HG03354 (cell line): ENCODE results near the gene TLX1.

Source experiments
- ATAC-seq: cut with Tn5 transposase; IDR thresholded peaks from one replicate; pipeline ENCODE4 v1.9.1; 2021; ENCODE audit warnings: mild to moderate bottlenecking; ENCODE audit not compliant: unreplicated experiment, poor library complexity, severe bottlenecking

Gene TLX1

DNA sequence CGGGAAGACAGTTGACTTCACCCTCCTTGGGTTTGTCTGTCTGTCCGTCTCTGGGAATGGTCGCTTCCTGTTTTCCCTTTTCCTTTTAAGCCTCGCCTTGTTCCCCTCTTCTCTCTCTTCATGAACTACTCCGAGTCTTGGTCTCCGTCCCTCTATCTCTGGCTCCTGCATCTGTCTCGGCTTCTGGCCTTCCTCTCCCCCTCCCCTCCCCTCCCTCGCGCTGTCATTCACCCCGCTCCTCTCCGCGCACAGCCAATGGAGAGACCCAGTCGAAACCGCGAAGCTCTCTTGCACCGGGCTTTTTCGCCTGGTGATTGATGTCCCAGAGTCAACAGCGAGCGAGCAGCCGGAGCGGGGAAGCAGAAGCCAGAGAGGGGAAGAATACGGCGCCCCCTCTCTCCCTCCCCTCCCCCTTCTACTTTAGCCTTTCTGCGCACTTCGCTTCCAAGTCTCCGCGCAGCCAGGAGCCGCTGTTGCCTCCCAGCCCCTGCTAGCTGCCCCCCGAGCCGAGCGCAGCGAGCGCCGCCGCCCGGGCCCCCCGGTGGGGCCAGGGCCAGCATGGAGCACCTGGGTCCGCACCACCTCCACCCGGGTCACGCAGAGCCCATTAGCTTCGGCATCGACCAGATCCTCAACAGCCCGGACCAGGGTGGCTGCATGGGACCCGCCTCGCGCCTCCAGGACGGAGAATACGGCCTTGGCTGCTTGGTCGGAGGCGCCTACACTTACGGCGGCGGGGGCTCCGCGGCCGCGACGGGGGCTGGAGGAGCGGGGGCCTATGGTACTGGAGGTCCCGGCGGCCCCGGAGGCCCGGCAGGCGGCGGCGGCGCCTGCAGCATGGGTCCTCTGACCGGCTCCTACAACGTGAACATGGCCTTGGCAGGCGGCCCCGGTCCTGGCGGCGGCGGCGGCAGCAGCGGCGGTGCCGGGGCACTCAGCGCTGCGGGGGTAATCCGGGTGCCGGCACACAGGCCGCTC, at the start of gene TLX1:
Gene TLX1 (plus strand): TSS at position 317 of the 978 bp plus-strand sequence. CDS start 242 bp downstream, at position 559.
- no peak for ATAC-seq

DNA sequence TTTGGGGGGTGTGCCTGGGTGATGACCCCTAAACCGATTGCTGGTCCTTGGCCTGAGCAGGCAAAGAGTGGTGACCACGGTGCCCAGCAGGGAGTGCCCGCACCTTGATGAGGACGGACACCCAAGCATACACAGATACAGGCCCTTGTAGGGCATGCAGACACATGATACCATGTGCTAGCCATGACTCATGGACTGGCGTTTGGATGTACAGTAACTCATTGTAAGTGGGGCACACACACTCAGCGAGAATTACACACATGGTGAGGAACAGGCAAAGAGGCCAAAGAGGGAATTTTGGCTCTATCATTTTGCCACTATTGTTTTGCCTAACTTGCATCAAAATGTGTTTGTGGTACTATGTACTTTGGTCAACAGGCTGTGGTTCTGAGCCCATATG, 45.3 kb upstream of the TLX1 start:
- ATAC-seq: no peak

DNA sequence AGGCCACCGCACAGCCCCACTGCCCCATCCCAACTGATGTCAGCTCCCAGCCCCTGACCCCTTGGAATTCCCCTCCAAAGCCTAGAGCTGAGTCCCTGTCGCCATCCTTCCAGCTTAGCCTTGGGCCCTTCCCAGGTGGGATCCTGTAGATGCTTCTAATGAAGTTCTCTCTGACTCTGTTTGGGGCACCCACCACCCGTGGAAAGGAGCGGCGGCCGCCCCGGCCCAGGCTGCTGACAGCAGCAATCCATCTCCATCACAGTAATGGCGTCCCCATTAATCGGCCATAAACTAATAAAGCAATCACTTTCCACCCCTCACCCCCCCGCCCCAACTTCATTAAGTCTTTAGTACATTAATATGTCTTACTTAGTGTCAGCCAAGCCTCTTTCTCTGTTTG, 43.7 kb upstream of the TLX1 start:
- no peak for ATAC-seq

DNA sequence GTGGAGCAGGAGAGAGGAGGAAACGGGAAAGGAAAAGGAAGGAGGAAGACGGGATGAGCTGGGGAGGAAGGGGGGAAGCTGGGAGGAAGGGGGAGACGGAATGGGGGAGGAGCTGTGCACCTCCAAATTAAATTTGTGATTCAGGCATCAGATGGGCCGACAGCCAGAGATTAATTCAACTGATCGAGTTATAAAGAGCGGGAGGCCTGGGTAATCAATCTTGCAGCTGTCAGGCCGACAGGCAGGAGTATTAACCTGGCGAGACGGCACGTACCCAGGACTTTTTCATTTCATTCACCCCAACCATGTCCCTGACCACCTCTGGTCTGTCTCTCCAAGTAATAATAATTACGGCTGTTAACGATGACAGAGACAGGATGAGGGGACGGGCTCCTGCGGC, 43.1 kb upstream of the TLX1 start:
- ATAC-seq: no peak

DNA sequence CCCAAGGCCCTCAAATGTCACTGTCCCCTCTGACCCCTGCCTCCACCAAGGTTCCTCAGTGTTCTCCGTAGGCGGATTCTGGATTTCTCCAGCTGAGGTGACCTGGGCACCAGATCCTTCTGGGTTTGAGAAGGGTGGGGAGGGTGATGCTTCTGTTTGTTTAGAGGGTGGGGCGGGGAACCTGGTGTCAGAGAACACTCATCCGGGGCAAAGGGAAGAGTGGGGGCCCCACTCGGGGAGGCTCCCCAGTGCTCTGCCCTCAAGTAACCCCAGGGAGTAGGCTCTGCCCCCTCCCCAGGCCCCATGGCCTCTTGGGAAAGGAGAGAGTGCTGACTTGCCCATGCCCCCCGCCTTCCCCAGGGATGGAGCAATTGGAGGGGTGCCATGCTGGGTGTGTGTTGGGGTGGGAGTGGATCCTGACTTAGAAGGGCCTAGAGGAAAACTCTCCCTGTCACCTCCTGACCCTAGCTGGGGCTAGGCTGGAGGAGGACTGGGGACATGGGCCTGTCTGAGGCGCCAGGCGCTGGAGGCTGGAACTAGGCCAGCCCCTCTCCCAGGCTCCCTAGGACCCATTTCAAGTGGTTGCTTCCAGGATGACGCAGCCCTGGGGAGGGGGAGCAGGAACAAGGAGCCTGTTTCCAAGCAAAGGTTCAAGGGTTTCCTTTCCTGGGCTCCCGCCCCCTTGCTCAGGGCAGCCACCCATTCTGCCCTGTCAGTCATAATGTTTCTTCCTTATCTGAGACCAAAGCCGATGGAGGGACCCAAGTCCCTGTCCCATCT, 41.4 kb upstream of the TLX1 start:
- ATAC-seq: no peak

DNA sequence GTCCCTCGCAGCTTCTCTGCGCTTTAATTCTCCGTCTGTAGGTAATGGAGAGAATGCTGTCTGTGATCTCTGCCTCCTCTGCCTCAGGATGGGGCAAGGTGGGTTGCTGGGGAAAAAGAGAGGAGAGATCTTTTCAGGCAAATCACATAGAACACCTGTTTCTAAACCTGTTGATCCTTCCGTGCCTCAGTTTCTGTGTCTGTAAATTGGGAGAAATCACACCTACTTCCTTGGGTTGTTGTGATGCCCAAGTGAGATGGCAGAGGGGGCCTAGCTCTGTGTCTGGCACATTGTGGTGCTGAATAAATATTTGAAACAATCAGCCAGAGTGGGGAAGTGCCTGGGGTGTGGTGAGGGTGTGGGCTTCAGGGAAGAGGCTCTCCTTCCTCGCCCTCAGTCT, 40.5 kb upstream of the TLX1 start:
- no peak for ATAC-seq

DNA sequence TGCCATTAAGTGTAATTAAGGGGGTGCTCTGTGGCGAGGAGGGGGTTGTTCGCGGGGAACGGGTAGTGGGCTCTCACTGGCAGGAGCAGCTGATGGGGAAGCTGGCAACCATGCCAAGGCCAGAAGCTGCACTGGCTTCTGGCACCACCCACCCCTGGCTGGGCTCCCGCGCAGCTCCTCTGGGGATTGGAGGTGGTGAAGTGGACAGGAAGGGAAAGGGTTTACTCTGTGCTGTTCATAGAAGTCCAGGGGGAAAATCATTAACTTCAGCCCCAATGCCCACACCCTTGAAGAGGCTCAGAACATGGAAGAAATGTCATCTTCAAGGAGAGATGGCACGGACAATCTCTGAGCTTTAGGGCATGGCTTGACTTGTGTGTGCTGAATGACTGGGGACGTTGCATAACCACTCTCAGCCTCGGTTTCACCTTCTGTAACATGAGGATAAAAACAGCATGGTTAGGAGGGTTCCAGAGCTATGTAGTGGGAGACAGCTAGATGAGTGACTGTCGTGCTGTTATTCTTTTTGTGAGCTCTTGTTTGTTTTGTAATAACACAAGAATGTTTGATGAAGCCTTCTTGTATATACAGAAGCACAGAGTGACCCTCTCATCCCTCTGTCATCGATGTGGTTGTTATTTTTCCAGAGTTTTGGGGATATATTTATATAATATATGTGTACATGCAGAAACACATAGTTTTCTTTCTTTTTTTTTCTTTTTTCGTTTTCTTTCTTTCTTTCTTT, 39.4 kb upstream of the TLX1 start:
- no peak for ATAC-seq

DNA sequence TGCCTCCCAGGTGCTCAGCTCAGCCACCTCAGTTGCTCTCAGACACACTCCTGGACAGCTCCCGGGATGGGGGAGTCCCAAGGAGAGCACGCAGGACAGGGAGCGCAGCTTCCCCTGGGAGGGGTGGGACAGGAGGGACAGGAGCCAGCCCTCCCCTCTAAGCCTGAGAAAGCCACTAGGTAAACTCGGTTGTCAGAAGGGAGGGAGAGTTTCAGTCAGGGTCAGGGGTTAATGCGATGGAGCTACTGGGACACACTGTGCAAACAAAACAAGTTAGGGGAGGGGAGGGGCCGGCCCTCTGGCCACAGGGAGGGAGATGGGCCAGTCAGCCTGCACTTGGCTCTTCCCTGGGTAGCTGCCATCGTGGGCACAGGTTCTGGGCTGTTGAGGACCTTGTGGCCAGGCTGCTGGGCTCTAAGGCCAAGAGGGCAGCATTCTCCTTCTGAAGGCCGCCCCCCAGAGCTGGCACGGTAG, 38.2 kb upstream of the TLX1 start:
- no peak for ATAC-seq

DNA sequence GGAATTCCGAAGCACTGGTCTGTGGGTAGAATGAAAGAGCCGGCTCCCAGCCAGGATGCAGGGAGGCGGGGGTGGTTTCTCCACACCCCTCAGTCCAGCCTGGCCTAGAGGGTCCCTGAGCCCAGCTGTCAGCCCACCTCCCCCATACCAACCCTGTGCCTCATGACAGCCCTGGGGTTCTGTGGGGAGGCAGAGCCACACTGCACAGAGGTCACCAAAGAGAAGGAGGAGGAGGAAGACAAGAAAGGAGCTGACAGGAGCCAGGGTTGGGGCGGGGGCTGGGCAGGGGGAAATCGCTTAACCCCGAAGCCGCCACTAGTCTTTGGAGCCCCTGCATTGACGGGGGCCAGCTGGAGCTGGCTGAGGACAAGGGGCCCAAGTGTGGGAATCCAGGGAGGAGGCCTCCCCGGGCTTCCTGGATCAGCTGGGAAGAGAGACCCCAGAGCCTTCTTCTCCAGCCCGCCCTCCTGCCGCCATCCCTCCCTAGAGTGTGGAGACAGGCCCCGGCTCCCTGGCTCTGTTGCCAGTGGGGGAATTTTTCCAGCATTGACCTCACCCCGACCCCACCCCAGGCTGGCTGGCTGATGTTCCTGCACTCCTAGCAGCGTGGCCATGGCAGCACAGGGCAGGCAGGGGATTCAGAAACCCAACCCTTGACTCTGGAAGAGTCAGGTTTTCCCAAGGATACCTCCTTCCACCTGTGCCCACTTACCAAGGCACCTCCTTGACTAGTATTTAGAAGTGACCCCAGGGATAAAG, 36.8 kb upstream of the TLX1 start:
- no peak for ATAC-seq

DNA sequence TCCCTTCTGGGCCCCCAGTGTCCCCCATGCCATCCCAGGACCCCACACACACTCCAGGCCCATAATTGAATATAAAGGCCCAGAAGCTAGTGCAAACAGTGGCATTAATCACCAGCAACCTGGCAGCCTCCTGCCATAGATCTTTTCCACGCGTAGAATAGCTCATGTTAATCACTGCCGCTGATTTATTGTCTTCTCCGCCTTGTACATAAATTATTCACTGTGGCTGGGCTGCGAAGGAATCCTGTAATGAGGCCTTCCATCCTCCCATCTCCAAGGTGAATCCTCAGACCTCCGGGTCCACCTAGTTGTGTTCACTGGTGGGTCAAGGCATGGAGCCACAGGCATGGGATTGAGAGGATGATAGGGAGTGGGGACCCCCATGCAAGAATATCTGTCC, 36.1 kb upstream of the TLX1 start:
- no peak for ATAC-seq

DNA sequence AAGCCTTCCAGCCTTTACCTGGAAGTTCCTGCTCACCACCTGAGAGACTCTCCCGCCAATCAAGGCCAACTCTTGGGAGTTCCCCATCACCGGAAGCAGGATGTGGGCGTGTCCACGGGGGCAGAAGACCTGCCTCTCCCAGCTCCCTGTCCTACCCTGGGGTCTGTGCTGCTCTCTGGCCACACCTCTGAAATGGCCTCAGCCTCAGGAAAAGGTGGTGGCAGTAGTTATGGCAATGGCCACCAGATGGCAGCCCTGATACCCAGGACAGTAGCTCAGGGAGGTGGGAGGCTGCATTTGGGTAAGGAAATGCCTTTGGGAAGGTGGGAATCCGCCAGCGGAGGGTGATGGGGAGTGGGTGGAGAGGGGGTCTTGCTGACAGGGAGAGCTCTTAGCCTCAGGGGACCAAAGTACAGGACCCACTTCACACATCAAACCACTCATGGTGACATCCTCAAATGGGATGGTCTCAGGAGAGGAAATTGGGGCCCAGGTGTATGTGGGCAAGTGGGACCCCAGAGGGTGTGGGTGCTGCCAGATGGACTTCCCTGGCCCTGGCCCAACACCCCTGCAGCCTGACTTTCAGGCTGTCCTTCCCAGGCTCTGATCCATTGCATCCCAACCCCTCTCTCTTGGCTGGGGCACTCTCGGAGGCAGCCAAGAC, 35.4 kb upstream of the TLX1 start:
- ATAC-seq: peak; percentile 77

DNA sequence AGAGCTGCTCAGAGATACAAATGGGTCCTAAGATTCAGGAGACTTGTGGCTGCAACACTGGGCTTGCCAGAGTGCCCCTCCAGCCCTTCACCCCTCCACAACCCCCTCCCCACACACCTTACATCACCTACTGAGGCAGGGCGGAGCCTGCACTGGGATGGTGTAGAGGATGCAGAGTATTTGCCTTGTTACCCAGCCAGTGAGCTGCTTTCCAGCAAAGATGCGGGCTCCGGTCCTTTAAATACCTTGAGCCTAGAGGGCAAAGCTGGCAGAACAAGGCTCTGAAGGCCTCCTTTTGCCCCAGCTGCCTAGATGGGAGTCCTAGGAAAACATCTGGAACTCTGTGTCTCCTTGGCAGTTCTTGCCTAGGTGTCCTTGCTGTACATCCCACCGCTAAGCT, 34.7 kb upstream of the TLX1 start:
- ATAC-seq: no peak

DNA sequence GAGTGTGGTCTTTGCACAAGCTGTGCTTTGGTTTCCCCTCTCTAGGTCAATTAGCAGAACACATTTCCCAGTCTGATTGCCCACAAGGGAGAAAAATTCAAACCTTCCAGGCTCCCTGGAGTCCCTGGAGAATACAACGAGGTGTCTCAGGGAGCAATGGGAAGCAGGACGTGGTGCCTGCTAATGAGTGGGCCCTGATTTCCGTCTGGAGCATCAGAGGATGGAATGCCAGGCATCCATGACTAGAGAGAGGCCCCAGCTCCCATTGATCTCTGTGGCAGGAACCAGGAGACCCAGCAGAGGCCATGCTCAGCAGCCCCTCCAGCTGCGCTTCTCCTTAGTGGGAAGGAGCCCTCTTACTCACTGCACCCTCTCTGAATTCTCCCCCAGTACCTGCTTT, 33.2 kb upstream of the TLX1 start:
- ATAC-seq: no peak

DNA sequence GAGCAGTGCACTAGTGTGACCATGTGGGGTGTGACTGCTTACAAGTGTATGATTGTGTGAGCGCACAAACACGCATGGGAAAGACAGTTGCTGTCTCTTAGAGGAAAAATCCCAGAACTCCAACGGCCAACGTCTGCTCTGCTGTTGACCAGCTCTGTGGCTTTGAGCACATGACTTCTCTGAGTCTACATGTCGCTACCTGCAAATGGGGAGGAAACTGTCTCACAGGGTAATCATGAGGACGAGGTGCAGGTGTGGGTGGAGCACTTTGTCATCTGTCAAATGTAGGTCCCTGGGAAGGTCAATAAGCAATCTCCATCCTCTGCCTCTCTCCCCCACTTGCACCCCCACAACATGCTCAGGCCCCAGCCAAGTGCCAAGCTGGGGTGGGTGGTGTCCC, 31.2 kb upstream of the TLX1 start:
- no peak for ATAC-seq

DNA sequence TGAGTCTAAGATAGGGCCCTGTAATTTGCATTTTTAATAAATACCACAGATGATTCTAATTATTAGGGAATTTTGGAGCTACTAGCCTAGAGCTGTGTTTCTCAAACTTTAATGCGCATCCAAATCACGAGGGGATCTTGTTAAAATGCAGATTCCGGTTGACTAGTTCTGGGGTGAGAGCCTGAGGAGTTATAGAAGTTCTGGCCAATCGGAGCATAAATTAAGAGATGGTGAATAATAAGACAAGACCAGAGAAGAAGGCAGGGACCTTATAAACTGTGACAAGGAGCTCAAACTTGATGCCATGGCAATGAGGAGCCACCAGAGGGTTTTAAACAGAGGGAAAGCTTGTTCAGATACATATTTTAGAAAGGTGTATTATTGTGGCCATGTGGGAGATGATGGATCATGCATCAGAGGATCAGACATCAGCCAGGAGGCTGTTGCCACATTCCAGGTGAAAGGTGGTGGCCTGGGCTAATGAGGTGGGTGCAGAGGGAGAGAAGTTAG, 29.7 kb upstream of the TLX1 start:
- ATAC-seq: no peak

DNA sequence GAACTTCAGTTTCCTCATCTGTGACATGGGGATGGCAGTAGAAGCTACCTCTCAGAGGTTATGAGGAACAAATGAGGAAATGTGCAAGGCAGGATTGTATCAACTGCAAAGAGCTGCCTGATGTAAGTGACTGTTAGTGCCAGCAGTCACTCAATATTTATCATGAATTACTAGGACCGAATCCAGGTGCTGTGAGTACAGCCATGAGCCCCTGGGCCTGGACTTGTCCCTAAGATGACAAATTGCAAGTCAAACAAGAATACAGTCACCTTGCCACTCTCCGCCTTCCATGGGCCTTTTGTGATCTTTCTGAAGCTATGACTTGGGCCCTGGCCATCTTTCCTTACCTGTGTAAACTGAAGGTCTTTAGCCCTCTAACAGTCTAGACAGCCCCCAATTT, 27.7 kb upstream of the TLX1 start:
- no peak for ATAC-seq

DNA sequence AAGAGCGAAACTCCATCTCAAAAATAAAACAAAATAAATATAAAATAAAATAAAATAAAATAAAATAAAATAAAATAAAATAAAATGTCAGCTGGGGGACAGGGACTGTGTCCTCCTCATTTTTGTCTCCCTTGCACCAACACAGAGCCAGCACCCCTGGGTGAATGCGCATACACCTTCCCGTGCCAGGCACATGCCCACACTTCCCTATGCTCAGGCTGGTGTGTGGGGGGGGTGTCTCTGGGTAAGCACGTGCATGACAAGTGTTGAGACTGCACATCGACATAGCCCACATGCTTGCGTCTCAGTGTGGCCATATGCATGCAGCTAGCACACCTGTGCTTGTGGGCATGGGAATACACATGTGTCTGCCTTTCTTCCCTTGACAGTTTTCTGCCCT, 24.7 kb upstream of the TLX1 start:
- ATAC-seq: no peak

DNA sequence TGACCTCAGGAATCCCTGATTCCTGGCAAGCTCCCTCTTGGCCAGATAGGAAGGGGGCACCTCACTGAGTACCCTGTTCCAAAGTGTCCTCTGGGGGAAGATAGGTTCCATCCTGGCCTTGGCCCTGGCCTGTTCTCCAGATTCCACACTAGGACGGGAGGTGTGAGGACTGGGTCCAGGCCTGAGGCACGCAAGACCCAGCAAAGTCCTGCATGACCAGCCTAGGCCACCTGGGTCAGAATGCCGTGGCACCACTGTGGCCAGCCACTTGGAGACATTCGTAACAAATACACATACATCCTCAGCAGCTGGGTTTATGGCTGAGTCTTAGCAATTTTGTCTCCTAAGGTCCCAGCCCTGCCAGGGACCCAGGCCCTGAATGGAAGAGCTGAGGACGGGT, 23.3 kb upstream of the TLX1 start:
- no peak for ATAC-seq
